ENCODE data around the gene TENM3. TPM values are rescaled to one million over a fixed set of nuclear protein-coding genes. Genes with fewer than 3 reads are reported as not detected.

TENM3 gene
- total RNA-seq, 1 donor from 2014 or later = 11.0 TPM

- Histone ChIP-seq H3K4me3 (no peak overlapping the region), H3K4me1 (no peaks in the 10 kb centered on the region), H3K27ac (no peak overlapping the region), H3K9me3 (no peaks in the 10 kb centered on the region), H3K27me3 (no peaks in the 10 kb centered on the region), H3K36me3 (no peaks in the 10 kb centered on the region)
- intact Hi-C loops (cut with DNase I) = no loop called here
- DNase-seq (ENCODE audit: extremely low spot score in 2 of 2) = no peak
- no peak for TF ChIP-seq POLR2A (IDR thresholded peaks at IDR 0.05)
- TF ChIP-seq CTCF (IDR thresholded peaks at IDR 0.05) = no peak
- TF ChIP-seq POLR2AphosphoS5 (IDR thresholded peaks at IDR 0.05; ENCODE audit: insufficient read depth in 1 of 2, low read depth in 1 of 2) = no peak
Measured at GRCh38 chr4:182258441-182259000, 15.3 kb downstream of the TENM3 start.

GRCh38 chr4:182261651-182262223 is 18.5 kb downstream of the TENM3 start:
- no peak for DNase-seq (ENCODE audit: extremely low spot score in 2 of 2)
- no peak for TF ChIP-seq POLR2AphosphoS5 (IDR thresholded peaks at IDR 0.05; ENCODE audit: insufficient read depth in 1 of 2, low read depth in 1 of 2)
- no peak for TF ChIP-seq CTCF (IDR thresholded peaks at IDR 0.05)
- no peak for TF ChIP-seq POLR2A (IDR thresholded peaks at IDR 0.05)
- no peak overlapping the region for H3K4me3 ChIP-seq
- H3K36me3 ChIP-seq = no peaks in the 10 kb centered on the region
- intact Hi-C loops (cut with DNase I) = loop anchor here (5.0 kb wide), 1 partner anchor 291 kb away; no protein-coding TSS in a partner anchor
- no peaks in the 10 kb centered on the region for H3K27me3 ChIP-seq
- no peaks in the 10 kb centered on the region for H3K9me3 ChIP-seq
- H3K27ac ChIP-seq = no peak overlapping the region
- H3K4me1 ChIP-seq = no peaks in the 10 kb centered on the region

- DNase-seq (ENCODE audit: extremely low spot score in 2 of 2) = no peak
- no peaks in the 10 kb centered on the region for H3K4me1 ChIP-seq
- no peak for TF ChIP-seq CTCF (IDR thresholded peaks at IDR 0.05)
- TF ChIP-seq POLR2AphosphoS5 (IDR thresholded peaks at IDR 0.05; ENCODE audit: insufficient read depth in 1 of 2, low read depth in 1 of 2) = no peak
- no peak for TF ChIP-seq POLR2A (IDR thresholded peaks at IDR 0.05)
- intact Hi-C loops (cut with DNase I) = loop anchor here (5.0 kb wide), 1 partner anchor 289 kb away; no protein-coding TSS in a partner anchor
- H3K36me3 ChIP-seq = no peaks in the 10 kb centered on the region
- no peaks in the 10 kb centered on the region for H3K9me3 ChIP-seq
- no peaks in the 10 kb centered on the region for H3K27me3 ChIP-seq
- no peak overlapping the region for H3K27ac ChIP-seq
- H3K4me3 ChIP-seq = no peak overlapping the region
Measured at GRCh38 chr4:182263562-182263961, 20.4 kb downstream of the TENM3 start.

- Histone ChIP-seq H3K4me3 (no peak overlapping the region), H3K27me3 (no peaks in the 10 kb centered on the region), H3K27ac (no peak overlapping the region), H3K9me3 (no peaks in the 10 kb centered on the region), H3K4me1 (no peaks in the 10 kb centered on the region), H3K36me3 (no peaks in the 10 kb centered on the region)
- DNase-seq (ENCODE audit: extremely low spot score in 2 of 2) = no peak
- intact Hi-C loops (cut with DNase I) = loop anchor here (5.0 kb wide), 1 partner anchor 288 kb away; no protein-coding TSS in a partner anchor
- no peak for TF ChIP-seq POLR2AphosphoS5 (IDR thresholded peaks at IDR 0.05; ENCODE audit: insufficient read depth in 1 of 2, low read depth in 1 of 2)
- no peak for TF ChIP-seq CTCF (IDR thresholded peaks at IDR 0.05)
- TF ChIP-seq POLR2A (IDR thresholded peaks at IDR 0.05) = no peak
Measured at GRCh38 chr4:182264139-182264752, 21.0 kb downstream of the TENM3 start.

GRCh38 chr4:182265881-182266280 is 22.7 kb downstream of the TENM3 start:
- intact Hi-C loops (cut with DNase I) = no loop called here
- no peak overlapping the region for H3K27ac ChIP-seq
- H3K9me3 ChIP-seq = no peaks in the 10 kb centered on the region

More at GRCh38 chr4:182265881-182266280, 22.7 kb downstream of the TENM3 start:
- no peak for DNase-seq (ENCODE audit: extremely low spot score in 2 of 2)
- H3K4me1 ChIP-seq = no peaks in the 10 kb centered on the region
- no peaks in the 10 kb centered on the region for H3K27me3 ChIP-seq
- no peaks in the 10 kb centered on the region for H3K36me3 ChIP-seq
- H3K4me3 ChIP-seq = no peak overlapping the region
- TF ChIP-seq POLR2AphosphoS5 (IDR thresholded peaks at IDR 0.05; ENCODE audit: insufficient read depth in 1 of 2, low read depth in 1 of 2) = no peak
- TF ChIP-seq POLR2A (IDR thresholded peaks at IDR 0.05) = no peak
- TF ChIP-seq CTCF (IDR thresholded peaks at IDR 0.05) = no peak

Measured in vagina (tissue), 2 donors.